Glutamatergic neuron (in vitro differentiated cells): ENCODE results near the gene CFAP73. TPM values are rescaled to one million over a fixed set of nuclear protein-coding genes. Genes with fewer than 3 reads are reported as not detected.

Experiments used
- DNase-seq: peaks from one replicate; pipeline ENCODE4 v3.0.0; 2022
- H3K27ac Mint-ChIP-seq: one replicate; pipeline ENCODE4 v1.8.0; 2020; ENCODE audit warnings: mild to moderate bottlenecking, mixed read lengths, inconsistent platforms; ENCODE audit not compliant: unreplicated experiment
- H3K27me3 Mint-ChIP-seq: one replicate; pipeline ENCODE4 v1.8.0; 2020; ENCODE audit warnings: mild to moderate bottlenecking, moderate library complexity, mixed read lengths, inconsistent platforms; ENCODE audit not compliant: unreplicated experiment
- H3K36me3 Mint-ChIP-seq: one replicate; pipeline ENCODE4 v1.8.0; 2020; ENCODE audit warnings: mild to moderate bottlenecking, mixed read lengths, inconsistent platforms; ENCODE audit not compliant: unreplicated experiment
- H3K4me1 Mint-ChIP-seq: one replicate; pipeline ENCODE4 v1.8.0; 2020; ENCODE audit warnings: mild to moderate bottlenecking, low read depth, mixed read lengths, inconsistent platforms; ENCODE audit not compliant: unreplicated experiment
- H3K4me3 Mint-ChIP-seq: one replicate; pipeline ENCODE4 v1.8.0; 2020; ENCODE audit warnings: mild to moderate bottlenecking, mixed read lengths, inconsistent platforms; ENCODE audit not compliant: unreplicated experiment
- H3K9me3 Mint-ChIP-seq: one replicate; pipeline ENCODE4 v1.8.0; 2020; ENCODE audit warnings: mild to moderate bottlenecking, moderate library complexity, mixed read lengths, inconsistent platforms; ENCODE audit not compliant: unreplicated experiment
- CTCF ChIP-seq: fragments of 200-600 bp; sonication (generic); IDR thresholded peaks from one replicate; pipeline ENCODE4 v1.5.0; 2021; ENCODE audit not compliant: partially characterized antibody, unreplicated experiment
- total RNA-seq: library from RNA; stranded (reverse); fragmentation: NEBNext Ultra II Directional; extraction: Animal tissue kit (Norgen Biotek cat#: 25700); gene quantifications from one replicate; pipeline ENCODE4 v1.2.1, GENCODE V29; 2021; ENCODE audit not compliant: unreplicated experiment

CFAP73 gene
- total RNA-seq, 1 donor from 2014 or later: not detected

- H3K36me3 Mint-ChIP-seq: no peaks in the 10 kb centered on the region
- DNase-seq: no peak
- H3K27ac Mint-ChIP-seq: no peak overlapping the region
- peaks cover 3% of the 10 kb centered on the region for H3K9me3 Mint-ChIP-seq
- H3K4me1 Mint-ChIP-seq: peaks cover 2% of the 10 kb centered on the region
- no peak overlapping the region for H3K4me3 Mint-ChIP-seq
- TF ChIP-seq CTCF: no peak
- no peaks in the 10 kb centered on the region for H3K27me3 Mint-ChIP-seq
These were observed 18.3 kb downstream of the CFAP73 start for GRCh38 chr12:113167868-113168267.

GRCh38 chr12:113169697-113170096, 20.2 kb downstream of the CFAP73 start:
- TF ChIP-seq CTCF: no peak
- H3K36me3 Mint-ChIP-seq: no peaks in the 10 kb centered on the region
- peaks cover 2% of the 10 kb centered on the region for H3K4me1 Mint-ChIP-seq
- DNase-seq: no peak
- no peak overlapping the region for H3K27ac Mint-ChIP-seq
- no peak overlapping the region for H3K4me3 Mint-ChIP-seq
- no peaks in the 10 kb centered on the region for H3K27me3 Mint-ChIP-seq
- peaks cover 3% of the 10 kb centered on the region for H3K9me3 Mint-ChIP-seq

- no peaks in the 10 kb centered on the region for H3K36me3 Mint-ChIP-seq
- no peak for TF ChIP-seq CTCF
- peaks cover 2% of the 10 kb centered on the region for H3K4me1 Mint-ChIP-seq
- H3K27me3 Mint-ChIP-seq: peaks cover 2% of the 10 kb centered on the region
- H3K9me3 Mint-ChIP-seq: no peaks in the 10 kb centered on the region
- DNase-seq: no peak
- no peak overlapping the region for H3K27ac Mint-ChIP-seq
- H3K4me3 Mint-ChIP-seq: no peak overlapping the region
These were observed 20.9 kb downstream of the CFAP73 start for GRCh38 chr12:113170457-113170856.

GRCh38 chr12:113170926-113171325, 21.4 kb downstream of the CFAP73 start:
- DNase-seq: no peak
- H3K4me1 Mint-ChIP-seq: peaks cover under 1% of the 10 kb centered on the region
- no peaks in the 10 kb centered on the region for H3K9me3 Mint-ChIP-seq
- H3K27me3 Mint-ChIP-seq: peaks cover 2% of the 10 kb centered on the region
- H3K4me3 Mint-ChIP-seq: no peak overlapping the region
- no peak for TF ChIP-seq CTCF
- H3K27ac Mint-ChIP-seq: no peak overlapping the region
- no peaks in the 10 kb centered on the region for H3K36me3 Mint-ChIP-seq

GRCh38 chr12:113171543-113171942, 22.0 kb downstream of the CFAP73 start:
- no peak for TF ChIP-seq CTCF
- peaks cover 2% of the 10 kb centered on the region for H3K27me3 Mint-ChIP-seq
- H3K4me1 Mint-ChIP-seq: no peaks in the 10 kb centered on the region
- no peaks in the 10 kb centered on the region for H3K36me3 Mint-ChIP-seq
- no peaks in the 10 kb centered on the region for H3K9me3 Mint-ChIP-seq
- H3K27ac Mint-ChIP-seq: no peak overlapping the region
- DNase-seq: no peak
- no peak overlapping the region for H3K4me3 Mint-ChIP-seq
